ENCODE measurements around the gene CLN3.
"Not testable (repeated sequence)": the region's sequence is repeated elsewhere in the genome, so short reads cannot be mapped to it uniquely, and the experiment has no call there.

Gene CLN3

GRCh38 chr16:28494121-28494851 is 2.4 kb upstream of the CLN3 start, which contains the start of gene APOBR:
TSS of gene APOBR (plus strand) at chr16:28494643. CDS start at chr16:28494682, 39 bp downstream.
- no peak for DNase-seq

- DNase-seq: no peak
Measured at GRCh38 chr16:28492511-28492910, 637 bp upstream of the CLN3 start.

- no peak for DNase-seq
Measured at GRCh38 chr16:28491230-28491969, 474 bp downstream of the CLN3 start.

- no peak for DNase-seq
Measured at GRCh38 chr16:28486266-28486665, 5.6 kb downstream of the CLN3 start.

- DNase-seq: not testable (repeated sequence)
Measured at GRCh38 chr16:28483361-28483760, 8.5 kb downstream of the CLN3 start.

- DNase-seq: no peak
Measured at GRCh38 chr16:28482026-28482425, 9.8 kb downstream of the CLN3 start.

GRCh38 chr16:28478506-28479180 is 13.2 kb downstream of the CLN3 start:
- DNase-seq: no peak

- DNase-seq: no peak
Measured at GRCh38 chr16:28477311-28477920, 14.5 kb downstream of the CLN3 start.

GRCh38 chr16:28475221-28475620 is 16.7 kb downstream of the CLN3 start:
- DNase-seq: no peak

- DNase-seq: no peak
Measured at GRCh38 chr16:28473714-28474265, 18.1 kb downstream of the CLN3 start.

- DNase-seq: not testable (repeated sequence)
Measured at GRCh38 chr16:28447081-28447480, 44.8 kb downstream of the CLN3 start.

GRCh38 chr16:28446388-28446787 is 45.5 kb downstream of the CLN3 start:
- DNase-seq: not testable (repeated sequence)

GRCh38 chr16:28443943-28444342 is 47.9 kb downstream of the CLN3 start:
- DNase-seq: not testable (repeated sequence)

- DNase-seq: not testable (repeated sequence)
Measured at GRCh38 chr16:28438899-28439298, 53.0 kb downstream of the CLN3 start.

GRCh38 chr16:28435340-28435739 is 56.5 kb downstream of the CLN3 start:
- DNase-seq: not testable (repeated sequence)

Data from SHP77 treated with DMSO at 0.1 percent for 48 hours (cell line).